ENCODE measurements around the gene CD44.

Gene CD44

GRCh38 chr11:35121326-35121865, 17.6 kb upstream of the CD44 start:
- TF ChIP-seq, protein P1, sequence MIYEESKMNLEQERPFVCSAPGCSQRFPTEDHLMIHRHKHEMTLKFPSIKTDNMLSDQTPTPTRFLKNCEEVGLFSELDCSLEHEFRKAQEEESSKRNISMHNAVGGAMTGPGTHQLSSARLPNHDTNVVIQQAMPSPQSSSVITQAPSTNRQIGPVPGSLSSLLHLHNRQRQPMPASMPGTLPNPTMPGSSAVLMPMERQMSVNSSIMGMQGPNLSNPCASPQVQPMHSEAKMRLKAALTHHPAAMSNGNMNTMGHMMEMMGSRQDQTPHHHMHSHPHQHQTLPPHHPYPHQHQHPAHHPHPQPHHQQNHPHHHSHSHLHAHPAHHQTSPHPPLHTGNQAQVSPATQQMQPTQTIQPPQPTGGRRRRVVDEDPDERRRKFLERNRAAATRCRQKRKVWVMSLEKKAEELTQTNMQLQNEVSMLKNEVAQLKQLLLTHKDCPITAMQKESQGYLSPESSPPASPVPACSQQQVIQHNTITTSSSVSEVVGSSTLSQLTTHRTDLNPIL (CRISPR knock-in tag; IDR thresholded peaks at IDR 0.05; ENCODE audit: low read depth), result no peak
- TF ChIP-seq, protein P2, sequence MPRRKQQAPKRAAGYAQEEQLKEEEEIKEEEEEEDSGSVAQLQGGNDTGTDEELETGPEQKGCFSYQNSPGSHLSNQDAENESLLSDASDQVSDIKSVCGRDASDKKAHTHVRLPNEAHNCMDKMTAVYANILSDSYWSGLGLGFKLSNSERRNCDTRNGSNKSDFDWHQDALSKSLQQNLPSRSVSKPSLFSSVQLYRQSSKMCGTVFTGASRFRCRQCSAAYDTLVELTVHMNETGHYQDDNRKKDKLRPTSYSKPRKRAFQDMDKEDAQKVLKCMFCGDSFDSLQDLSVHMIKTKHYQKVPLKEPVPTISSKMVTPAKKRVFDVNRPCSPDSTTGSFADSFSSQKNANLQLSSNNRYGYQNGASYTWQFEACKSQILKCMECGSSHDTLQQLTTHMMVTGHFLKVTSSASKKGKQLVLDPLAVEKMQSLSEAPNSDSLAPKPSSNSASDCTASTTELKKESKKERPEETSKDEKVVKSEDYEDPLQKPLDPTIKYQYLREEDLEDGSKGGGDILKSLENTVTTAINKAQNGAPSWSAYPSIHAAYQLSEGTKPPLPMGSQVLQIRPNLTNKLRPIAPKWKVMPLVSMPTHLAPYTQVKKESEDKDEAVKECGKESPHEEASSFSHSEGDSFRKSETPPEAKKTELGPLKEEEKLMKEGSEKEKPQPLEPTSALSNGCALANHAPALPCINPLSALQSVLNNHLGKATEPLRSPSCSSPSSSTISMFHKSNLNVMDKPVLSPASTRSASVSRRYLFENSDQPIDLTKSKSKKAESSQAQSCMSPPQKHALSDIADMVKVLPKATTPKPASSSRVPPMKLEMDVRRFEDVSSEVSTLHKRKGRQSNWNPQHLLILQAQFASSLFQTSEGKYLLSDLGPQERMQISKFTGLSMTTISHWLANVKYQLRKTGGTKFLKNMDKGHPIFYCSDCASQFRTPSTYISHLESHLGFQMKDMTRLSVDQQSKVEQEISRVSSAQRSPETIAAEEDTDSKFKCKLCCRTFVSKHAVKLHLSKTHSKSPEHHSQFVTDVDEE (CRISPR knock-in tag; IDR thresholded peaks at IDR 0.05), result no peak
- TF ChIP-seq BACH2 (CRISPR knock-in tag; IDR thresholded peaks at IDR 0.05; ENCODE audit: borderline replicate concordance) (no peak), ARNTL (CRISPR knock-in tag; IDR thresholded peaks at IDR 0.05; ENCODE audit: borderline replicate concordance, low read depth) (no peak), CSRNP3 (CRISPR knock-in tag; IDR thresholded peaks at IDR 0.05) (no peak)
- no peak for ATAC-seq

- ATAC-seq, result no peak
- TF ChIP-seq BACH2 (CRISPR knock-in tag; IDR thresholded peaks at IDR 0.05; ENCODE audit: borderline replicate concordance) (no peak), TOX (CRISPR knock-in tag; IDR thresholded peaks at IDR 0.05; ENCODE audit: borderline replicate concordance) (no peak), CSRNP3 (CRISPR knock-in tag; IDR thresholded peaks at IDR 0.05) (no peak), ZNF8 (CRISPR knock-in tag; IDR thresholded peaks at IDR 0.05) (no peak), CSDC2 (CRISPR knock-in tag; IDR thresholded peaks at IDR 0.05) (no peak), ZFP30 (CRISPR knock-in tag; IDR thresholded peaks at IDR 0.05) (no peak), RARB (CRISPR knock-in tag; IDR thresholded peaks at IDR 0.05) (no peak)
Measured at GRCh38 chr11:35122308-35122707, 16.7 kb upstream of the CD44 start.

DNA sequence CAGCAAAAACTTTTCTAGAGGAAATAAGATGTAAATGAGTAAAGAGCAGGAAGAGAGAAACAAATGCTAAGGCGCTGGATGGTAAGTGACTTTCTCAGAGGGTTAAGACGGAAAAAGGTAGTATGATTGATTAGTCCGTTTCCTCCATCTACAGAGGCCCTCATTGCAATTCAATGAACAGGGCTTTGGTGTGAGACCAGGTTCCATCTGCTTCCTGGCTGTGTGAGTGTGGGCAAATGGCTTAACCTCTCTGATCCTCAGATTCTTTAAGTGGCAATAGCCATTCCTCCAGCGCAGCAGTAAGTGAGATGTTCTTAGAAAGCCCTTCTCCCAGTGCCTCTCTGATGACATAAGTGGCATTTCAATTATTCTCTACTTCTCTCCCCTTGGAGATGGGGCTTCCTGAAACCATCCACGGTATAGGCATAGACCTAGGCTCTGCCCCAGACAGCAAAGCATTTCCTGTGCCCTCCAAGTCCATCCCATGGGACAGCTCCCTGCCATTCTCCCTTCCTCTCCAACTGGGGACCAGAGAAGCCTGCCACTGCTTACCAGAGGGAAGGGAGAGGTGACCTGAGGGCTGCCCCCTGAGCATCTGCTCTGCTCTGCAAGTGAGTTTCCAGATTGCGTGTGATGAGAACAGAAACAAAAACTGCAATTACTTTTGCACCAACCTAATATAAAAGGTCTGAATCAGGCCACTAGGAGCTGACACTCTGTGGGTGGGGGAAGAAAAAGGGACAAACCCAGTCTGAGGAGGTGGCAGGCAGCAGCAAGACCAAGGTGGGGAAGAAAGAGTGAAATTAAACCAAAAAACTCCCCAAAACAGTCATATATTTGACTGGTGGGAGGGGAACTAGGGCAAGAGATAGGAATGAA, 12.7 kb upstream of the CD44 start:
- TF ChIP-seq, protein P3, sequence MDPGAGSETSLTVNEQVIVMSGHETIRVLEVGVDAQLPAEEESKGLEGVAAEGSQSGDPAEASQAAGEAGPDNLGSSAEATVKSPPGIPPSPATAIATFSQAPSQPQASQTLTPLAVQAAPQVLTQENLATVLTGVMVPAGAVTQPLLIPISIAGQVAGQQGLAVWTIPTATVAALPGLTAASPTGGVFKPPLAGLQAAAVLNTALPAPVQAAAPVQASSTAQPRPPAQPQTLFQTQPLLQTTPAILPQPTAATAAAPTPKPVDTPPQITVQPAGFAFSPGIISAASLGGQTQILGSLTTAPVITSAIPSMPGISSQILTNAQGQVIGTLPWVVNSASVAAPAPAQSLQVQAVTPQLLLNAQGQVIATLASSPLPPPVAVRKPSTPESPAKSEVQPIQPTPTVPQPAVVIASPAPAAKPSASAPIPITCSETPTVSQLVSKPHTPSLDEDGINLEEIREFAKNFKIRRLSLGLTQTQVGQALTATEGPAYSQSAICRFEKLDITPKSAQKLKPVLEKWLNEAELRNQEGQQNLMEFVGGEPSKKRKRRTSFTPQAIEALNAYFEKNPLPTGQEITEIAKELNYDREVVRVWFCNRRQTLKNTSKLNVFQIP (CRISPR knock-in tag; IDR thresholded peaks at IDR 0.05; ENCODE audit: borderline replicate concordance, low read depth), result no peak
- TF ChIP-seq, protein P1 (CRISPR knock-in tag; IDR thresholded peaks at IDR 0.05; ENCODE audit: low read depth), result no peak
- TF ChIP-seq TOX (CRISPR knock-in tag; IDR thresholded peaks at IDR 0.05; ENCODE audit: borderline replicate concordance) (no peak), TCF4 (CRISPR knock-in tag; IDR thresholded peaks at IDR 0.05; ENCODE audit: borderline replicate concordance) (no peak), OSR1 (CRISPR knock-in tag; IDR thresholded peaks at IDR 0.05) (no peak), PPARA (CRISPR knock-in tag; IDR thresholded peaks at IDR 0.05; ENCODE audit: borderline replicate concordance) (no peak), GLIS3 (CRISPR knock-in tag; IDR thresholded peaks at IDR 0.05) (no peak), ZFP3 (CRISPR knock-in tag; IDR thresholded peaks at IDR 0.05) (no peak), ZC3H10 (CRISPR knock-in tag; IDR thresholded peaks at IDR 0.05) (no peak), CSDC2 (CRISPR knock-in tag; IDR thresholded peaks at IDR 0.05) (no peak), ARNTL (CRISPR knock-in tag; IDR thresholded peaks at IDR 0.05; ENCODE audit: borderline replicate concordance, low read depth) (no peak), CSRNP3 (CRISPR knock-in tag; IDR thresholded peaks at IDR 0.05) (no peak), ISL1 (CRISPR knock-in tag; IDR thresholded peaks at IDR 0.05) (no peak)
- TF ChIP-seq, protein P2 (CRISPR knock-in tag; IDR thresholded peaks at IDR 0.05), result no peak
- ATAC-seq, result no peak
